GM19463 (cell line): ENCODE measurements around the gene SLCO2A1.

ENCODE experiments used
- ATAC-seq: cut with Tn5 transposase; IDR thresholded peaks from one replicate; pipeline ENCODE4 v1.9.1; 2021; ENCODE audit warnings: mild to moderate bottlenecking, moderate library complexity; ENCODE audit not compliant: unreplicated experiment

Gene SLCO2A1

GRCh38 chr3:134002306-134002705, 27.4 kb downstream of the SLCO2A1 start:
- no peak for ATAC-seq

GRCh38 chr3:134001251-134001650, 28.5 kb downstream of the SLCO2A1 start:
- ATAC-seq = no peak

- no peak for ATAC-seq
Measured at GRCh38 chr3:133999891-134000685, 29.6 kb downstream of the SLCO2A1 start.

- no peak for ATAC-seq
Measured at GRCh38 chr3:133998691-133999241, 31.0 kb downstream of the SLCO2A1 start.

- no peak for ATAC-seq
Measured at GRCh38 chr3:133997871-133998635, 31.7 kb downstream of the SLCO2A1 start.

GRCh38 chr3:133996996-133997395, 32.7 kb downstream of the SLCO2A1 start:
- no peak for ATAC-seq

- ATAC-seq = no peak
Measured at GRCh38 chr3:133996251-133996661, 33.5 kb downstream of the SLCO2A1 start.

GRCh38 chr3:133995264-133995663, 34.5 kb downstream of the SLCO2A1 start:
- no peak for ATAC-seq

GRCh38 chr3:133994166-133994890, 35.4 kb downstream of the SLCO2A1 start:
- ATAC-seq = no peak

- ATAC-seq = no peak
Measured at GRCh38 chr3:133992951-133993620, 36.6 kb downstream of the SLCO2A1 start.

GRCh38 chr3:133992381-133992780, 37.3 kb downstream of the SLCO2A1 start:
- no peak for ATAC-seq

GRCh38 chr3:133991637-133992036, 38.1 kb downstream of the SLCO2A1 start:
- ATAC-seq = no peak

GRCh38 chr3:133991209-133991608, 38.5 kb downstream of the SLCO2A1 start:
- no peak for ATAC-seq

GRCh38 chr3:133989936-133990702, 39.6 kb downstream of the SLCO2A1 start:
- ATAC-seq = no peak

- ATAC-seq = no peak
Measured at GRCh38 chr3:133988631-133989161, 41.0 kb downstream of the SLCO2A1 start.

- peak; percentile 57 for ATAC-seq
Measured at GRCh38 chr3:133987948-133988484, 41.7 kb downstream of the SLCO2A1 start.

GRCh38 chr3:133987136-133987535, 42.6 kb downstream of the SLCO2A1 start:
- no peak for ATAC-seq

GRCh38 chr3:133986311-133986710, 43.4 kb downstream of the SLCO2A1 start:
- no peak for ATAC-seq

GRCh38 chr3:133984975-133985374, 44.8 kb downstream of the SLCO2A1 start:
- no peak for ATAC-seq
